PFSK-1 (cell line): ENCODE data around the gene MBNL1.

Experiments used
- FOXP2 ChIP-seq: optimal IDR thresholded peaks from 2 replicates; pipeline ENCODE3; 2011; ENCODE audit warnings: borderline replicate concordance, control low read depth, inconsistent platforms; ENCODE audit not compliant: insufficient read depth; ENCODE audit errors: extremely low read length, extremely low read depth
- POLR2AphosphoS5 ChIP-seq: IDR thresholded peaks from 2 replicates; pipeline ENCODE4 v1.6.1; 2012; ENCODE audit warnings: low read depth, mild to moderate bottlenecking, control low read depth, low read length, moderate library complexity
- SIN3A ChIP-seq: IDR thresholded peaks from 2 replicates; pipeline ENCODE4 v1.6.1; 2012; ENCODE audit warnings: mild to moderate bottlenecking, low read length, moderate library complexity, borderline replicate concordance; ENCODE audit not compliant: insufficient read depth
- TAF1 ChIP-seq: IDR thresholded peaks from 2 replicates; pipeline ENCODE4 v1.6.1; 2012; ENCODE audit warnings: low read length, control low read depth, borderline replicate concordance; ENCODE audit not compliant: insufficient read depth
- TF ChIP-seq, protein P1 (sequence below), 2 experiments: IDR thresholded peaks; 2 replicates each; pipeline versions ENCODE4 v1.6.1 to v1.8.0; 2011 to 2012; ENCODE audit warnings: low read depth in 2 of 2, low read length in 2 of 2, control low read depth in 1 of 2, inconsistent platforms in 1 of 2, mild to moderate bottlenecking in 1 of 2, moderate library complexity in 1 of 2; ENCODE audit not compliant: insufficient read depth in 1 of 2

Gene MBNL1

DNA sequence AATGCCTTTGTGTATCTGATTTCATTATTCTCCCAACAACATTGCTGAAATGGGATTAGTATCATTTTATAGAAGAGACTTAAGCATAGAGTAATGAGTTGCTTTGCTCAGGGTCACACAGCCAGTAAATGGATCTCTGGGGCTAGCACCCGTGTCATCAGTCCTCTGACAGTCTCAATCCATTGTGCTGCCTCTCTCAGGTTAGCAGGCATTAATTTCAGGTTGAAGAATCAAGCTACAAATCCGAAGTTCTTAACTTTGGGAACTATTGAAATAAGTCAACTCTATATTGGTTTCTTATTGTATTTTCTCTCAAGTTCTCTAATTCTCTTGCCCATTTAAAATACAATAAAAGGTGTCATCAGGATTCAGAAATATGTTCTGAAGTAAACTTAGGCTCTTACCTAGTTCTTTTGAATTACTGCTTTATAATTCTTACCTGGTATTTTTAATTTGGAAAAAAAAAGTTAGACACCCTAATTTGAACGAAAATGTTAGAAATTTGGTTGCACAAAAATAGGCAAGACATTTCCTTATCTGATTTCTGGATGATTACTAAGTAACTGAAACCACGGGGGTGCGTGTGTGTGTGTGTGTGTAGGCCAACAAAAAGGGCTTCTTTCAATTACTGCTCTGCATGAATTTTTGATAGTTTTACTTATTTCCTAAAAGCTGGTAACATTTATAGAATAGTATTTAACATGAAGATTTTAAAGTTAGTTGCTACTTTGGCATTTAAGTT lies 189.8 kb downstream of the MBNL1 start:
- TF ChIP-seq TAF1 (no peak), SIN3A (no peak), POLR2AphosphoS5 (no peak), FOXP2 (no peak)
- TF ChIP-seq, protein P1, sequence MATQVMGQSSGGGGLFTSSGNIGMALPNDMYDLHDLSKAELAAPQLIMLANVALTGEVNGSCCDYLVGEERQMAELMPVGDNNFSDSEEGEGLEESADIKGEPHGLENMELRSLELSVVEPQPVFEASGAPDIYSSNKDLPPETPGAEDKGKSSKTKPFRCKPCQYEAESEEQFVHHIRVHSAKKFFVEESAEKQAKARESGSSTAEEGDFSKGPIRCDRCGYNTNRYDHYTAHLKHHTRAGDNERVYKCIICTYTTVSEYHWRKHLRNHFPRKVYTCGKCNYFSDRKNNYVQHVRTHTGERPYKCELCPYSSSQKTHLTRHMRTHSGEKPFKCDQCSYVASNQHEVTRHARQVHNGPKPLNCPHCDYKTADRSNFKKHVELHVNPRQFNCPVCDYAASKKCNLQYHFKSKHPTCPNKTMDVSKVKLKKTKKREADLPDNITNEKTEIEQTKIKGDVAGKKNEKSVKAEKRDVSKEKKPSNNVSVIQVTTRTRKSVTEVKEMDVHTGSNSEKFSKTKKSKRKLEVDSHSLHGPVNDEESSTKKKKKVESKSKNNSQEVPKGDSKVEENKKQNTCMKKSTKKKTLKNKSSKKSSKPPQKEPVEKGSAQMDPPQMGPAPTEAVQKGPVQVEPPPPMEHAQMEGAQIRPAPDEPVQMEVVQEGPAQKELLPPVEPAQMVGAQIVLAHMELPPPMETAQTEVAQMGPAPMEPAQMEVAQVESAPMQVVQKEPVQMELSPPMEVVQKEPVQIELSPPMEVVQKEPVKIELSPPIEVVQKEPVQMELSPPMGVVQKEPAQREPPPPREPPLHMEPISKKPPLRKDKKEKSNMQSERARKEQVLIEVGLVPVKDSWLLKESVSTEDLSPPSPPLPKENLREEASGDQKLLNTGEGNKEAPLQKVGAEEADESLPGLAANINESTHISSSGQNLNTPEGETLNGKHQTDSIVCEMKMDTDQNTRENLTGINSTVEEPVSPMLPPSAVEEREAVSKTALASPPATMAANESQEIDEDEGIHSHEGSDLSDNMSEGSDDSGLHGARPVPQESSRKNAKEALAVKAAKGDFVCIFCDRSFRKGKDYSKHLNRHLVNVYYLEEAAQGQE (IDR thresholded peaks at IDR 0.05; ENCODE audit: insufficient read depth in 1 of 2, low read depth in 2 of 2, low read length in 2 of 2): no peak

DNA sequence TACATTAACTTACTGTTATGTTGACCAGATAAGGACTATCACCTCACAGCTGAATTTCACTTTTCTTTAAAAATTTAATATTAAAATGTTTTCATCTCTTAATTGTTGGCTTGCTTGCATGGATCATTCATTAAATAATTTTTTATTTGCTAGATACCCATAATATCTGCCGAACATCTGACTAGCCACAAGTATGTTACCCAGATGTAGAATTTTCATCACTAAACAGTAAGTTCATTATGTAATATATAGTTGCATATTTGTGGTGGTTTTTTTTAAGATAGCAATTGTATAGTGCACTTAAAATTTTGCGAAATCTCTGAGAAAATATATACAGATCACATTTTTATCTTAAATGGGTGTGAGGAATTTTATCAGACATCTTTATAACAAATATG lies 190.4 kb downstream of the MBNL1 start:
- TF ChIP-seq TAF1: no peak
- TF ChIP-seq, protein P1 (IDR thresholded peaks at IDR 0.05; ENCODE audit: insufficient read depth in 1 of 2, low read depth in 2 of 2, low read length in 2 of 2): no peak

DNA sequence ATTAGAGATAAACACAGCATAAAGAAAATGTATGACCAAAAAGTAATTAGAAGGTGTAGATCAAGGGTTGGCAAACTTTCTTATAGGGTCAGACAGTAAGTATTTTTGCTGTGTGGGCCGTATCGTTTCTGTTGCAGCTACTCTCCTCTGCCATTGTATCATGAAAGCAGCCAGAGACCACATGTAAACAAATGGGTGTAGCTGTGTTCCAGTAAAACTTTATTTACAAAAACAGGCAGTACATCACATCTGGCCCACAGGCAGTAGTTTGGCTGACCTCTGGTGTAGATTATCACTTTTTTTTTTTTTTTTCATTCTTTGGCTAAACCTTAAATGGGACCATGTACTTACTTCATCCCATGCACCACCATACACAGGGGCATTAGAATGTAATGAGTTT lies 190.8 kb downstream of the MBNL1 start:
- TF ChIP-seq POLR2AphosphoS5 (no peak), FOXP2 (no peak)
- TF ChIP-seq, protein P1 (IDR thresholded peaks at IDR 0.05; ENCODE audit: insufficient read depth in 1 of 2, low read depth in 2 of 2, low read length in 2 of 2): no peak

DNA sequence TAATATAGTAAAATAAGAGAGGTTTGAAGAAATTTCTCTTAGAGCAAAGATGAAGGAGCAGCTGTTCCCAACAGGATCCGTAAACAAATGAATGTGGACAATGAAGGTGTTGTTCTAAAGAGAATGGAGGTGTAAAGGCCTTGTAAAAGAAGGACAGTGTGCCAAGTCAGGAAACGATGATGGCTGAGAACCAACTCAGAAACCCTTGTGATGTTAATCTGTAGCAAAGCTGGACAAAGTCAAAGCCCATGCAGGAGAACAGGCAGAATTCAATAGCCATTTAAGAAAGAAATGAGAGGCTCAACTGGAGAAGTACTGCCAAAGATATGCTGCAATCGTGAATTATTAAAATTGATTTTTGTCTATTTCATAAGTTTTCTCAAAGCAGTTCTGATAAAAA lies 192.2 kb downstream of the MBNL1 start:
- TF ChIP-seq, protein P1 (IDR thresholded peaks at IDR 0.05; ENCODE audit: insufficient read depth in 1 of 2, low read depth in 2 of 2, low read length in 2 of 2): no peak
- TF ChIP-seq FOXP2 (no peak), POLR2AphosphoS5 (no peak), TAF1 (no peak), SIN3A (no peak)

DNA sequence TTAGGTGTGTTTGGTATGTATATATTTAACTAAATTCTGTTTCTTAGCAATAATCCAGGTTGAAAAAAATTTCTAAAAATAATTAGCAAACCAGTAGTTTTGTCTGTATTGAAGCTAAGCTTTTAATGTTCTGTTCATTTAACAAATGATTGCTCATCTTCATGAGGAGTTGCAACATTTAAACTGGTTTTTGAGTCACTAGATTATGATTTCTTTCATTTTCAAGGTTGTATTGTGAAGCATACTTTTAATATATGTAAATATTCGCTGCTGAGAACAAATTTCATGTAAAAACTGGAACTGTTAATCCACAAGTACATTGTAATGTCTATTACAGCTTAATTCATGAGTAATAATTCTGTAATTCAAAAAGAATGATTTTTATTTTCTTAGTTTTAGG lies 192.7 kb downstream of the MBNL1 start:
- TF ChIP-seq FOXP2 (no peak), SIN3A (no peak), POLR2AphosphoS5 (no peak), TAF1 (no peak)
- TF ChIP-seq, protein P1 (IDR thresholded peaks at IDR 0.05; ENCODE audit: insufficient read depth in 1 of 2, low read depth in 2 of 2, low read length in 2 of 2): no peak
